Thoracic aorta (tissue), 2 donors: ENCODE data around the gene ART3. TPM values are rescaled to one million over a fixed set of nuclear protein-coding genes. Genes with fewer than 3 reads are reported as not detected.

ENCODE experiments used
- ATAC-seq: fragments of 150-250 bp; one replicate; pipeline ENCODE4 v1.8.0; 2017; ENCODE audit warnings: low read depth; ENCODE audit not compliant: insufficient number of reproducible peaks, low FRiP score
- DNase-seq: peaks from one replicate; pipeline ENCODE4 v3.0.0-alpha.2; 2020; ENCODE audit warnings: low spot score
- H3K27ac ChIP-seq, 2 donors: fragments of 200-600 bp; sonication (generic); 1 replicate in 1 of 2; 2 replicates in 1 of 2; pipeline ENCODE4 v1.5.1; 2016; ENCODE audit warnings: mild to moderate bottlenecking in 2 of 2, moderate library complexity in 2 of 2
- H3K27me3 ChIP-seq: fragments of 200-600 bp; sonication (generic); replicated peaks from 2 replicates; pipeline ENCODE4 v1.6.0; 2016; ENCODE audit warnings: mild to moderate bottlenecking; ENCODE audit not compliant: insufficient read depth
- H3K36me3 ChIP-seq: fragments of 200-600 bp; sonication (generic); one replicate; pipeline ENCODE4 v1.5.1; 2016
- H3K4me1 ChIP-seq, 2 donors: fragments of 200-600 bp; sonication (generic); 1 replicate in 1 of 2; 2 replicates in 1 of 2; pipeline versions ENCODE4 v1.5.1 to v1.6.0; 2016; ENCODE audit warnings: low read depth in 2 of 2, mild to moderate bottlenecking in 1 of 2; ENCODE audit not compliant: control insufficient read depth in 1 of 2
- H3K4me3 ChIP-seq: fragments of 200-600 bp; sonication (generic); 2 replicates; pipeline ENCODE4 v1.5.1; 2016; ENCODE audit warnings: mild to moderate bottlenecking
- H3K9me3 ChIP-seq: fragments of 200-600 bp; sonication (generic); 2 replicates; pipeline ENCODE4 v1.5.1; 2016
- total RNA-seq, 2 donors: library from RNA; depleted of rRNA; stranded (reverse); fragments of >200 nt; gene quantifications; one replicate each; pipeline versions ENCODE4 v1.1.0 to v1.2.3, GENCODE V29; 2016
- TF ChIP-seq, protein P1 (sequence below): fragments of 200-600 bp; sonication (generic); IDR thresholded peaks from one replicate; pipeline ENCODE4 v1.5.1; 2019; ENCODE audit warnings: antibody characterized with exemption

The ART3 gene
- total RNA-seq, 2 donors from 2014 or later, result not detected

DNA sequence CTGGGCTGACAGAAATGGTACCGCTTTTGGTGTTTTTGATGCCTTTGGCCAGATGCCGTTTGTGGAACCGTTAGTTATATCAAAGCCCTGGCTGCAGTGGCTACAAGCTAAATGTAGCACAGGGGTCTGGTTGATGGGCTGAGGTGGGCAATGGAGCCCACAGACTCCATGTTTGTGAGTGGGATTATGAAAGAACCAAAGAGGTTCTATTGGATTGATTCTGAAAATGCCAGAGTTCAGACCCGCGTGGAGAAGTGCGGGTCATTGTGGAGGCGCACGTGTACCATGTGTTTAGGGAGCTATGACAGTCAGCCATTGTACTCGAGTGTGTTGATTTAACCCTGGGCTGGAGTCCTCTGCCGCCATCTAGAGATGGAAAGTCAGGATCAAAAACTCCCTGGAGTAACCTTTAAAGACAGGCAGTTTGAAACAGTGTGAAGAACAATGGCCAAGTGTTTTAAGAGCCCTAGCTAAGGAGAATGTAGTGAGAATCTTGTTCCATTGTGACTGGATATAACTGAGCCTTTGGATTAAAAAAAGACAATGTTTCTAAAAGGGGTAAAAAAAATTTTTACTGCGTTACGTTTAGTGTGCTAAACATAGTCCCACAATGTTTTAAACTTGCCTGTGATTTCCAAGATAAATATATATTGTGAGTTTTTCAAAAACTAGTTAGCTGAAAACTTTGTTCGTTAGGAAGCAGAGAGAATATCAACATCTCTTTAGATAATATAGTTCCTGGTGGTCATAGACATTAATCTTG lies 12.7 kb downstream of the ART3 start:
- H3K27ac ChIP-seq, result no peak overlapping the region
- peak overlapping the region; percentile 41 for H3K4me3 ChIP-seq
- no peaks in the 10 kb centered on the region for H3K36me3 ChIP-seq
- no peaks in the 10 kb centered on the region for H3K27me3 ChIP-seq
- ATAC-seq (no peak), DNase-seq (no peak)
- TF ChIP-seq, protein P1, sequence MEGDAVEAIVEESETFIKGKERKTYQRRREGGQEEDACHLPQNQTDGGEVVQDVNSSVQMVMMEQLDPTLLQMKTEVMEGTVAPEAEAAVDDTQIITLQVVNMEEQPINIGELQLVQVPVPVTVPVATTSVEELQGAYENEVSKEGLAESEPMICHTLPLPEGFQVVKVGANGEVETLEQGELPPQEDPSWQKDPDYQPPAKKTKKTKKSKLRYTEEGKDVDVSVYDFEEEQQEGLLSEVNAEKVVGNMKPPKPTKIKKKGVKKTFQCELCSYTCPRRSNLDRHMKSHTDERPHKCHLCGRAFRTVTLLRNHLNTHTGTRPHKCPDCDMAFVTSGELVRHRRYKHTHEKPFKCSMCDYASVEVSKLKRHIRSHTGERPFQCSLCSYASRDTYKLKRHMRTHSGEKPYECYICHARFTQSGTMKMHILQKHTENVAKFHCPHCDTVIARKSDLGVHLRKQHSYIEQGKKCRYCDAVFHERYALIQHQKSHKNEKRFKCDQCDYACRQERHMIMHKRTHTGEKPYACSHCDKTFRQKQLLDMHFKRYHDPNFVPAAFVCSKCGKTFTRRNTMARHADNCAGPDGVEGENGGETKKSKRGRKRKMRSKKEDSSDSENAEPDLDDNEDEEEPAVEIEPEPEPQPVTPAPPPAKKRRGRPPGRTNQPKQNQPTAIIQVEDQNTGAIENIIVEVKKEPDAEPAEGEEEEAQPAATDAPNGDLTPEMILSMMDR, result peak; percentile 13
- peaks cover 4 to 13% of the 10 kb centered on the region in 2 donors for H3K4me1 ChIP-seq
- no peaks in the 10 kb centered on the region for H3K9me3 ChIP-seq

DNA sequence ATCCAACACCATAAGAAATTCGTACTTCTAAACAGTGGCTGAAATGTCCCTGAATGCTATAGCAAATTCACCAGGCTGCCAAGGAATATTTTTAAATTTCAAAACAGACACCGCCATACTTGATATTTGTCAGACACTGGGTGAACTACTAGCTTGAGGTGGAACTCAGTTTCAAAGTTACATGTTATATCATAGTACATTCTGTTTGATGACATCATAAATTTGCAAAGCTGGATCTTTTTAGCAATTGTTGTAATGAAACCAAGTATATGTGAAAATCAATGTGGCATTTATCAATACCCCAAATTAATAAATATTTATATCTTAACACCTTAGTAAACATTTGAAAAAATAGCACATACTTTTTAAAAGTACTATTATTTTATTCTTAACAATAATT lies 14.2 kb downstream of the ART3 start:
- H3K4me1 ChIP-seq, result peaks cover 4 to 13% of the 10 kb centered on the region in 2 donors

DNA sequence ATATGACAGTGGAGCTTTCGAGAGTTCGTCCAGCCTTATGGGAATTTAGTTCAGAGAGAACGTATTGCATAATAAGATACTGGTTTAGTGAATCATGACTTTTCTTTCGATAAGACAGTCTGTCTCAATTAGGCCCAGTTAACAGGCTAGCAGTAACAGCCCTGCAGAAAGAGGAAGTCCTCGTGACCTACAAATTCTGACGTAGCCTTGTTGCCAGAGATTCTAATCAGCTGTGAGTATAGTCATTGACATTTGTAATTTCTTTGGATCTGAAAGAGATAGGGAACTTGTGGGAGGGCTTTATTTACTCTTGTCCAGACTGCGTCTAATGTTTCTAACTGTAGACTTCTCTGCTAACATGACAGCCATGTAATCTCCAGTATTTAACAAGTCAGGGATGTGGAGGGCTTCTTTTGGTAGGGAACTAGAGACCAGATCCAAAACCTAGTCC lies 15.8 kb downstream of the ART3 start:
- Histone ChIP-seq H3K4me3 (no peak overlapping the region), H3K36me3 (no peaks in the 10 kb centered on the region), H3K4me1 (peaks cover 4 to 13% of the 10 kb centered on the region in 2 donors), H3K9me3 (no peaks in the 10 kb centered on the region), H3K27ac (no peak overlapping the region), H3K27me3 (no peaks in the 10 kb centered on the region)
- DNase-seq, result no peak
- TF ChIP-seq, protein P1, result no peak
- ATAC-seq, result no peak

More for the DNA sequence above, 14.2 kb downstream of the ART3 start:
- H3K9me3 ChIP-seq, result no peaks in the 10 kb centered on the region
- TF ChIP-seq, protein P1, result no peak
- ATAC-seq (no peak), DNase-seq (no peak)
- no peaks in the 10 kb centered on the region for H3K27me3 ChIP-seq
- H3K36me3 ChIP-seq, result no peaks in the 10 kb centered on the region
- H3K27ac ChIP-seq, result no peak overlapping the region
- H3K4me3 ChIP-seq, result no peak overlapping the region

DNA sequence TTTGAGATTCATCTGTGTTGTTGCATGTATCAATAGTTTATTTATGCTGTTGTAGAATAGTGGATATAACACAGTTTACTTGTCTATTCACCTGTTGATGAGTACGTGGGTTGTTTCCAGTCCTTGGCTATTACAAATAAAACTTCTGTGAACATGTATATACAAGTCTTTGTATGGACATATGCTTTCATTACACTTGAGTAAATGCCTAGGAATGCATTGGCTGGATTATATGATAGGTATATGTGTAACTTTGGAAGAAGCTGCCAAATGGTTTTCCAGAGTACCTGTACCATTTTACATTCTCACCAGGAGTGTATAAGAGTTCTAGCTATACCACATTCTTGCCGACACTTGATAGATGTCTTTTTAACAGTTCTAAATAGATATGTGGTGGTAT lies 16.5 kb downstream of the ART3 start:
- TF ChIP-seq, protein P1, result no peak
- DNase-seq, result no peak
- H3K4me1 ChIP-seq, result peaks cover 4 to 13% of the 10 kb centered on the region in 2 donors

DNA sequence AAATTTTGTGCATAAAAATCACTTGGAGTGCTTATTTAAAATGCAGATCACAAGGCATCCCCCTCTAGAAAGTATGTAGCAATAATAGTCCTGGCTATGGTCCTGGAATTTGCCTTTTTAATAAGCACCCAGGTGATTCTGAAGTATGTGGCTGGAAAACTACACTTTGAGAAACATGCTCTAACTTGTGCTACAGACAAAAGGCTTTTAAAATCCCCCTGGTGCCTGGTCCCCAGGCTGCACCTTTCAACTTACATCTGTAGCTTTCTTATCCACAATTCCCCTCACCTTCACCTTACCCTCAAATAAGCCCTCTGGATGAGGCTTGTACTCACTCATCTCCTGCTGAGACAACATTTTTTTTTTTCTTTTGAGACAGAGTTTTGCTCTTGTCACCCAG lies 21.1 kb downstream of the ART3 start:
- DNase-seq (no peak), ATAC-seq (no peak)
- TF ChIP-seq, protein P1, result no peak
- Histone ChIP-seq H3K27me3 (no peaks in the 10 kb centered on the region), H3K36me3 (no peaks in the 10 kb centered on the region), H3K4me3 (no peak overlapping the region), H3K27ac (no peak overlapping the region), H3K4me1 (no peaks in the 10 kb centered on the region), H3K9me3 (no peaks in the 10 kb centered on the region)

More for the DNA sequence above, 16.5 kb downstream of the ART3 start:
- Histone ChIP-seq H3K27me3 (no peaks in the 10 kb centered on the region), H3K9me3 (no peaks in the 10 kb centered on the region), H3K27ac (no peak overlapping the region), H3K4me3 (no peak overlapping the region), H3K36me3 (no peaks in the 10 kb centered on the region)
- no peak for ATAC-seq
